GM12878 (cell line): ENCODE measurements around the gene MACROD2. TPM values are rescaled to one million over a fixed set of nuclear protein-coding genes. Genes with fewer than 3 reads are reported as not detected.

Source experiments
- ATAC-seq: fragments of 200-7000 bp; cut with Tn5 transposase; 3 replicates; pipeline ENCODE4 v1.9.1; 2020; ENCODE audit warnings: mild to moderate bottlenecking, moderate library complexity
- BruUV-seq: library from RNA; stranded (reverse); fragments of 400-500 nt; replicated peaks from 2 replicates; lab custom pipeline; 2021; lab: Mats Ljungman, UMichigan
- CTCF ChIA-PET: fragments of 300-600 bp; sonication (Branson Sonifier 250); formaldehyde crosslinking; extraction: SDS; loops from one replicate; lab custom pipeline; 2021; ENCODE audit warnings: inconsistent platforms; lab: Yijun Ruan, JAX
- POLR2A ChIA-PET: fragments of 350-600 bp; formaldehyde crosslinking; extraction: SDS; loops from one replicate; lab custom pipeline; 2021; ENCODE audit warnings: inconsistent platforms; lab: Charles Lee
- RAD21 ChIA-PET: fragments of 300-600 bp; sonication (Branson Sonifier 250); formaldehyde crosslinking; loops from one replicate; lab custom pipeline; 2023; ENCODE audit warnings: antibody characterized with exemption; ENCODE audit not compliant: unreplicated experiment; lab: Charles Lee
- SMC1A ChIA-PET: fragments of 300-600 bp; sonication (Branson Sonifier 250); formaldehyde crosslinking; loops from one replicate; lab custom pipeline; 2023; ENCODE audit not compliant: unreplicated experiment, uncharacterized antibody; lab: Charles Lee
- DNase-seq: peaks from one replicate; pipeline ENCODE4 v3.0.0-alpha.2; 2011; ENCODE audit warnings: low read depth, low spot score
- FAIRE-seq: peaks from 3 replicates; lab custom pipeline; 2011; peaks lifted over from hg19 to GRCh38; lab: Jason Lieb, UNC
- H2AFZ ChIP-seq: 2 replicates; pipeline ENCODE4 v1.6.0; 2011; ENCODE audit warnings: low read depth, low read length, control low read depth; ENCODE audit not compliant: control insufficient read depth
- H3K27ac ChIP-seq: 2 replicates; pipeline ENCODE4 v1.5.1; 2011; ENCODE audit warnings: control low read depth; ENCODE audit not compliant: control insufficient read depth, insufficient read depth
- H3K27me3 ChIP-seq, 2 experiments: replicated peaks in 1 of 2; 2 replicates each; pipeline versions ENCODE4 v1.6.0 to v1.6.1; 2011; ENCODE audit warnings: low read length in 1 of 2; ENCODE audit not compliant: control insufficient read depth in 2 of 2, insufficient read depth in 2 of 2
- H3K36me3 ChIP-seq, 2 experiments: 2 replicates each; pipeline ENCODE4 v1.5.1; 2011; ENCODE audit warnings: low read length in 1 of 2; ENCODE audit not compliant: control insufficient read depth in 2 of 2, insufficient read depth in 2 of 2
- H3K4me1 ChIP-seq: 2 replicates; pipeline ENCODE4 v1.6.1; 2011; ENCODE audit warnings: mild to moderate bottlenecking, low read length, moderate library complexity, mixed read lengths; ENCODE audit not compliant: control insufficient read depth, insufficient read depth
- H3K4me2 ChIP-seq: 2 replicates; pipeline ENCODE4 v1.6.0; 2011; ENCODE audit warnings: control low read depth; ENCODE audit not compliant: control insufficient read depth, insufficient read depth
- H3K4me3 ChIP-seq: fragments of 200-600 bp; sonication (generic); 2 replicates; pipeline ENCODE4 v1.5.1; 2016
- H3K79me2 ChIP-seq: 2 replicates; pipeline ENCODE4 v1.6.0; 2011; ENCODE audit warnings: low read length; ENCODE audit not compliant: control insufficient read depth, insufficient read depth
- H3K9ac ChIP-seq: 2 replicates; pipeline ENCODE4 v1.8.0; 2011; ENCODE audit warnings: low read length, control low read depth, mixed read lengths; ENCODE audit not compliant: control insufficient read depth, insufficient read depth
- H3K9me3 ChIP-seq: replicated peaks from 3 replicates; pipeline ENCODE4 v1.5.1; 2011; ENCODE audit warnings: mild to moderate bottlenecking, low read length; ENCODE audit not compliant: control insufficient read depth, insufficient read depth
- H4K20me1 ChIP-seq: 2 replicates; pipeline ENCODE4 v1.6.0; 2011; ENCODE audit not compliant: control insufficient read depth, insufficient read depth
- ATF7 ChIP-seq: fragments of 450-650 bp; IDR thresholded peaks from 2 replicates; pipeline ENCODE4 v1.6.1; 2016; ENCODE audit warnings: low read depth, mild to moderate bottlenecking
- BMI1 ChIP-seq: fragments of 450-650 bp; IDR thresholded peaks from 2 replicates; pipeline ENCODE4 v1.6.1; 2016; ENCODE audit warnings: mild to moderate bottlenecking, moderate library complexity, borderline replicate concordance
- CEBPB ChIP-seq, 2 experiments: fragments of 150-350 bp in 1 of 2; IDR thresholded peaks; 2 replicates each; pipeline ENCODE4 v1.6.1; 2012 to 2014; ENCODE audit warnings: low read depth in 2 of 2, low read length in 2 of 2, borderline replicate concordance in 1 of 2, inconsistent platforms in 1 of 2
- ESRRA ChIP-seq: IDR thresholded peaks from 2 replicates; pipeline ENCODE4 v1.6.1; 2012; ENCODE audit warnings: mild to moderate bottlenecking, low read length, improper control_type of control experiment
- ETV6 ChIP-seq, 2 experiments: fragments of 450-650 bp in 1 of 2; IDR thresholded peaks in 1 of 2; conservative IDR thresholded peaks in 1 of 2; 2 replicates each; pipeline ENCODE4 v1.6.1; 2014; ENCODE audit warnings: antibody characterized with exemption in 1 of 2, borderline replicate concordance in 1 of 2, low read depth in 1 of 2, mild to moderate bottlenecking in 1 of 2, moderate library complexity in 1 of 2
- NBN ChIP-seq: fragments of 450-650 bp; IDR thresholded peaks from 2 replicates; pipeline ENCODE4 v1.6.1; 2016
- NR2C1 ChIP-seq: fragments of 450-650 bp; IDR thresholded peaks from 2 replicates; pipeline ENCODE4 v1.6.1; 2017; ENCODE audit warnings: antibody characterized with exemption, mild to moderate bottlenecking, moderate library complexity
- NR2C2 ChIP-seq: IDR thresholded peaks from 2 replicates; pipeline ENCODE4 v1.6.1; 2011; ENCODE audit warnings: borderline replicate concordance, low read depth; ENCODE audit not compliant: control insufficient read depth, insufficient read length
- POLR2A ChIP-seq: IDR thresholded peaks from 2 replicates; pipeline ENCODE4 v1.6.1; 2011; ENCODE audit warnings: low read depth, mild to moderate bottlenecking, low read length
- POU2F2 ChIP-seq: IDR thresholded peaks from 3 replicates; pipeline ENCODE4 v1.6.1; 2011; ENCODE audit warnings: low read depth, mild to moderate bottlenecking, low read length, borderline replicate concordance
- RUNX3 ChIP-seq: IDR thresholded peaks from 2 replicates; pipeline ENCODE4 v1.6.1; 2012; ENCODE audit warnings: low read length, inconsistent platforms
- SPI1 ChIP-seq: IDR thresholded peaks from 2 replicates; pipeline ENCODE4 v1.6.1; 2011; ENCODE audit warnings: low read depth, mild to moderate bottlenecking, low read length, moderate library complexity, borderline replicate concordance; ENCODE audit not compliant: insufficient read depth
- SREBF2 ChIP-seq: IDR thresholded peaks from 2 replicates; pipeline ENCODE4 v1.6.1; 2012; ENCODE audit warnings: mild to moderate bottlenecking, low read length
- SRF ChIP-seq, 2 experiments: IDR thresholded peaks; 2 replicates each; pipeline ENCODE4 v1.6.1; 2011; ENCODE audit warnings: low read depth in 2 of 2, low read length in 2 of 2, mild to moderate bottlenecking in 1 of 2, moderate library complexity in 1 of 2
- ZNF384 ChIP-seq: IDR thresholded peaks from 2 replicates; pipeline ENCODE4 v1.6.1; 2012; ENCODE audit warnings: low read depth, mild to moderate bottlenecking, low read length, improper control_type of control experiment, borderline replicate concordance
- ZNF687 ChIP-seq: fragments of 450-650 bp; IDR thresholded peaks from 2 replicates; pipeline ENCODE4 v1.6.1; 2017; ENCODE audit warnings: mild to moderate bottlenecking, moderate library complexity
- WGBS: methylation state at CpG from one replicate; pipeline ENCODE4 v1.1.6; 2016; ENCODE audit warnings: low lambda C conversion rate; ENCODE audit not compliant: insufficient replicate concordance, insufficient coverage; ENCODE audit errors: missing lambda C conversion rate; 5-methylcytosine and 5-hydroxymethylcytosine counted together
- in situ Hi-C: fragments of 300-500 bp; cut with MboI; formaldehyde crosslinking; loops from 9 replicates; pipeline ENCODE4 v1.14.3; 2018; ENCODE audit warnings: mixed read lengths
- intact Hi-C: fragments of 100-400 bp; cut with micrococcal nuclease; formaldehyde crosslinking; loops from one replicate; pipeline ENCODE4 v1.14.2; 2022; ENCODE audit not compliant: unreplicated experiment
- polyA plus RNA-seq, 11 experiments: library from polyadenylated mRNA; depleted of rRNA in 4 of 11; unstranded in 6 of 11; stranded (reverse) in 5 of 11; fragments of >200 nt; fragmentation: Nextera tagmentation in 4 of 11; fragmentation: Illumina TruSeq in 1 of 11; extraction: Ambion mirVana in 4 of 11; extraction: Trizol in 1 of 11; gene quantifications; 1 replicate in 1 of 11; 2 replicates in 10 of 11; pipeline versions ENCODE4 v1.2.1 to v1.2.3, GENCODE V29; 2011 to 2016; ENCODE audit warnings: inconsistent platforms in 2 of 11, missing spikeins in 2 of 11, low read depth in 1 of 11
- total RNA-seq, 4 experiments: library from RNA; depleted of rRNA in 3 of 4; stranded (reverse); fragments of >200 nt in 3 of 4; fragmentation: Illumina TruSeq in 1 of 4; extraction: Trizol in 1 of 4; gene quantifications; 2 replicates each; pipeline versions ENCODE4 v1.2.1 to v1.2.3, GENCODE V29; 2013 to 2021
- TF ChIP-seq, protein P1 (sequence below): IDR thresholded peaks from 2 replicates; pipeline ENCODE4 v1.6.1; 2011; ENCODE audit warnings: low read depth, low read length, improper control_type of control experiment, borderline replicate concordance
- TF ChIP-seq, protein P2 (sequence below): IDR thresholded peaks from 2 replicates; pipeline ENCODE4 v1.6.1; 2012; ENCODE audit warnings: low read depth, low read length, improper control_type of control experiment

Gene MACROD2
- total and polyA plus RNA-seq, 10 of the 15 experiments (the other 5 are each of a cell fraction or from before 2014, with no cell fraction given) = 1.1 to 21.5 (median 2.2) TPM

GRCh38 chr20:14816471-14816870 is 821.2 kb downstream of the MACROD2 start:
- ChIA-PET CTCF (no interaction called here), POLR2A (no interaction called here), RAD21 (no interaction called here), SMC1A (no interaction called here)
- intact Hi-C loops = no loop called here
- H3K27ac ChIP-seq = no peak overlapping the region
- no peak overlapping the region for H3K9ac ChIP-seq
- DNase-seq (no peak), ATAC-seq (no peak), FAIRE-seq (no peak)
- no peak overlapping the region for H3K4me2 ChIP-seq
- H3K9me3 ChIP-seq = no peaks in the 10 kb centered on the region; the same call in 2 of the 3 replicates
- no peaks in the 10 kb centered on the region for H3K4me1 ChIP-seq
- BruUV-seq = no TSS peak
- H3K27me3 ChIP-seq = no peaks in the 10 kb centered on the region
- in situ Hi-C loops = no loop called here
- H3K36me3 ChIP-seq = no peaks in the 10 kb centered on the region
- H3K79me2 ChIP-seq = no peaks in the 10 kb centered on the region
- 100% methylated on average over 1 of the region's 1 CpG for WGBS
- no peaks in the 10 kb centered on the region for H4K20me1 ChIP-seq
- no peak overlapping the region for H3K4me3 ChIP-seq
- no peak overlapping the region for H2AFZ ChIP-seq
- TF ChIP-seq SPI1 (no peak), BMI1 (no peak), RUNX3 (no peak), ATF7 (no peak), NBN (no peak), ZNF384 (no peak), POU2F2 (no peak), SREBF2 (no peak), POLR2A (no peak), SRF (IDR thresholded peaks at IDR 0.05; ENCODE audit: low read depth in 2 of 2, low read length in 2 of 2) (no peak), NR2C2 (no peak), ESRRA (no peak), NR2C1 (no peak), ZNF687 (no peak), ETV6 (conservative IDR thresholded peaks at IDR 0.05 in 1 of 2, IDR thresholded peaks at IDR 0.05 in 1 of 2; ENCODE audit: borderline replicate concordance in 1 of 2, low read depth in 1 of 2) (no peak), CEBPB (IDR thresholded peaks at IDR 0.05; ENCODE audit: borderline replicate concordance in 1 of 2, low read depth in 2 of 2, low read length in 2 of 2) (no peak)
- TF ChIP-seq, protein P1, sequence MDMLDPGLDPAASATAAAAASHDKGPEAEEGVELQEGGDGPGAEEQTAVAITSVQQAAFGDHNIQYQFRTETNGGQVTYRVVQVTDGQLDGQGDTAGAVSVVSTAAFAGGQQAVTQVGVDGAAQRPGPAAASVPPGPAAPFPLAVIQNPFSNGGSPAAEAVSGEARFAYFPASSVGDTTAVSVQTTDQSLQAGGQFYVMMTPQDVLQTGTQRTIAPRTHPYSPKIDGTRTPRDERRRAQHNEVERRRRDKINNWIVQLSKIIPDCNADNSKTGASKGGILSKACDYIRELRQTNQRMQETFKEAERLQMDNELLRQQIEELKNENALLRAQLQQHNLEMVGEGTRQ = no peak
- TF ChIP-seq, protein P2, sequence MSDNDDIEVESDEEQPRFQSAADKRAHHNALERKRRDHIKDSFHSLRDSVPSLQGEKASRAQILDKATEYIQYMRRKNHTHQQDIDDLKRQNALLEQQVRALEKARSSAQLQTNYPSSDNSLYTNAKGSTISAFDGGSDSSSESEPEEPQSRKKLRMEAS = no peak
